ENCODE data around the gene CD82.
A peak's percentile ranks its signal among the peaks of the same experiment; 100 is the strongest.

The CD82 gene

DNA sequence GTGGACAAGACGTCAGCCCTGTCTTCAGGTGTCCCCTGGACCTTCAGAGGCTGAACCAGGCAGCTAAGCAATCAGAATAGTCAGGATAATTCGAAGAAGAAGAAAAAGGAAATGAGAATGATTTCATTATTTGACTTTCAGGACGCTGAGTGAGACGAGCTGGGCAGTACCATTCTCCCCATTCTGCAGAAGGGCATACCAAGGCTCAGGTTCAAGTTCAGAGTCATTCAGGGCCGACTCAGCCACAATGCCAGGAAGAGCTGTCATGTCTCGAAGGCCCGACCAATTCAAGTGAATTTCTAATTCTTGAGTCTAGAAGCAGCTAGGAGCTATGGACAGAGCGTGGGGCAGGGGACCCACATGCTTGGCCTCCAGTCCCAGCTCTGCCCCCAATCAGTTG, 33.8 kb upstream of the CD82 start:
- TF ChIP-seq POU2F2 (IDR thresholded peaks at IDR 0.05; ENCODE audit: low read depth, low read length): no peak
- 0 out of 2 replicates have a peak, but pooled peaks have one; percentile 7 for TF ChIP-seq SPI1 (IDR thresholded peaks at IDR 0.05; ENCODE audit: low read depth, low read length)
- FAIRE-seq: no peak
- DNase-seq (ENCODE audit: insufficient read length, low spot score): no peak

DNA sequence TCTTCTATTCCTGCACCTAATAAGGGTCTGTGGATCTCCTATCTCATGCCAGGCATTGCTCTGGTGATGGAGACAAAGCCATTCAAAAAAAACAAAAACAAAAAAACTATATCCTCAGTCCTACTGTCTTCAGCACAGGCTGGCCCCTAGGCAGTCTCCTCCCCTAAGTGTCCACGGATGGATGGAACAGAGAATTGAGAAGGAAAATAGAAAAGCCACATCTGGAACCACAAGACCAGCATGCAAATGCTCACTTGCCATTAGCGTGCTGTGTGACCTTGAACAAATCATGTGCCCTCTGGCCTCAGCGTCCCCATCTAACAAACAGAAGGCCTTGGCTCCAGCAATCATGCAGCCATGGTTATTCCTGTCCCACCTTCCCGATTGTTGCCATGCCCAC, 32.7 kb upstream of the CD82 start:
- no peak for FAIRE-seq

DNA sequence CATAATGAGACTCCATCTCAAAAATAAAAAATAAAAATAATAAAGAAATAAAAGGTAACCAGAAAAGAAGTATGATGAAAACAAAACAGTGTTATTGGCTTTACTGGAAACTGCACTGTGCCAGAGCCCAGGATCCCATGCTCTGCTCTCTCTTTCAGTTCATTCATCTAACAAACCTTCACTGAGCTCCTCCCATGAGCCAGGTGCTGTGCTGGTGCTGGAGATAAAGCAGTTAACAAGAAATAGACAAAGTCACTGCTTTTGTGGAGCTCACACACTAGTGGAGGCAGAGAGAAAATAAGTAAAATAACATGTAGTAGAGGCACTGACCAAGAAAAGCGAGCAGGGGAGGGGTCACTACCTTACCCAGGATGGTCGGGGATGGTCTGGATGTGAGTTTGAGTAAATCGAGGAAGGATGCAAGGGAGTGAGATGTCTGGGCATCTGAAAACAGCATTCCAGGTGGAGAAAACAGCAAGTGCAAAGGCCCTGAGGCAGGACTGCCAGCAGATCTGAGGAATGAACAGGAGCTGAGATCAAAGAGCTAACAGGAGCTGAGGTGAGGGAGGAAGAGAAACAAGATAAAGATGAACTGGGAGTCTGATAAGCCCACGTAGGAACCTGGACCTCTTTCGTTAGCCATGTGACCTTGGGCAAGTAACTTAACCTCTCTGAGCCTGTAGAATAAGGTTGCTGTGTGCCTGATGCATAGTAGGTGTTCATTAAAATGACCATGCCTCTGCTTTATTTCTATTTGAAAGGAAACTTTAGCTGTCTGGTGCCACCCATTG, 31.3 kb upstream of the CD82 start:
- no peak for FAIRE-seq
- TF ChIP-seq POLR2AphosphoS5 (IDR thresholded peaks at IDR 0.05; ENCODE audit: low read depth, low read length): no peak
- TF ChIP-seq PAX5 (IDR thresholded peaks at IDR 0.05; ENCODE audit: insufficient read depth, low read length, severe bottlenecking): no peak
- no peak for TF ChIP-seq TAF1 (IDR thresholded peaks at IDR 0.05; ENCODE audit: low read depth, low read length)
- no peak for TF ChIP-seq POU2F2 (IDR thresholded peaks at IDR 0.05; ENCODE audit: low read depth, low read length)
- TF ChIP-seq SPI1 (IDR thresholded peaks at IDR 0.05; ENCODE audit: low read depth, low read length): no peak
- no peak for TF ChIP-seq POLR2A (IDR thresholded peaks at IDR 0.05; ENCODE audit: low read depth, low read length)

More for the DNA sequence above, 32.7 kb upstream of the CD82 start:
- DNase-seq (ENCODE audit: insufficient read length, low spot score): no peak
- no peak for TF ChIP-seq POU2F2 (IDR thresholded peaks at IDR 0.05; ENCODE audit: low read depth, low read length)
- TF ChIP-seq SPI1 (IDR thresholded peaks at IDR 0.05; ENCODE audit: low read depth, low read length): no peak
- TF ChIP-seq POLR2AphosphoS5 (IDR thresholded peaks at IDR 0.05; ENCODE audit: low read depth, low read length): no peak
- TF ChIP-seq TAF1 (IDR thresholded peaks at IDR 0.05; ENCODE audit: low read depth, low read length): no peak
- TF ChIP-seq PAX5 (IDR thresholded peaks at IDR 0.05; ENCODE audit: insufficient read depth, low read length, severe bottlenecking): no peak
- TF ChIP-seq POLR2A (IDR thresholded peaks at IDR 0.05; ENCODE audit: low read depth, low read length): no peak

DNA sequence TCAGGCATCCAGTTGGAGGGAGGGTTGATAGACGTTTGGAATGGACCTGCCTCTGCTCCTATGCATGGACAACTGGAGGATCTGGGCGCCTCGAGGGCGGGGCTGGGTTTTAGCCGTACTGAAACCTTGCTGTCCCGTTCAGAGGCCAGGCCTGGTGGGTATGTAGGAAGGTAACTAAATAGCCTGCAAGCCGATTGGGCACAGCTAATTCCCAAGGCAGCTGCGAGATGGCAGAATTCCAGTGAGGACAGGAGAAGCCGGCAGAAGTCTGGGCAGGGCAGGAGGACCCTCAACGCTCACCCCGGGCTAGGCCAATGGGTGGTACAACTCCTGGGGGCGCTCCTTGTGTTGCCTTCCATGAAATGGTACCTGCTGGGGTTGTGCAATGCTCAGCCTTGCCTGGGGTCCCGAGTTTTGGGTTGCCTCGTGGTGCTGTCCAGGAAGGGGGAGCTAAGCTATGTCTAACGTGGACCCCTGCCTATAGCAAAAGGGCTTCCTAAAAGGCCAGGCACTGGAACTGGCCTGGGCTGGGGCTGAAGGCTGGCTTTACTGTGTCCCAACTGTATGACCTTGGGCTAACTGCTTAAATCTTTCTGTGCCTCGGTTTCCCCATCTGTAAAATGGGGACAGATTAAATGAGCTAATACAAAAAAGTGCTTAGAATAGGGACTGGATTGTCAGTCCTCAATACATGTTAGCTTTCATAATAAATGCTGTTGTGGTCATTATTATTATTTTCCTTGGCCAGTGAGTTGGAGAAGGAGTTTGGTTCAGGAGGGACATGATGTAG, 30.1 kb upstream of the CD82 start:
- no peak for TF ChIP-seq POLR2A (IDR thresholded peaks at IDR 0.05; ENCODE audit: low read depth, low read length)
- TF ChIP-seq POLR2AphosphoS5 (IDR thresholded peaks at IDR 0.05; ENCODE audit: low read depth, low read length): no peak
- TF ChIP-seq PAX5 (IDR thresholded peaks at IDR 0.05; ENCODE audit: insufficient read depth, low read length, severe bottlenecking): no peak
- no peak for TF ChIP-seq TAF1 (IDR thresholded peaks at IDR 0.05; ENCODE audit: low read depth, low read length)
- TF ChIP-seq SPI1 (IDR thresholded peaks at IDR 0.05; ENCODE audit: low read depth, low read length): no peak
- TF ChIP-seq POU2F2 (IDR thresholded peaks at IDR 0.05; ENCODE audit: low read depth, low read length): no peak
- DNase-seq (ENCODE audit: insufficient read length, low spot score) (no peak), FAIRE-seq (no peak)

More for the DNA sequence above, 31.3 kb upstream of the CD82 start:
- no peak for DNase-seq (ENCODE audit: insufficient read length, low spot score)

- TF ChIP-seq TAF1 (IDR thresholded peaks at IDR 0.05; ENCODE audit: low read depth, low read length) (no peak), PAX5 (IDR thresholded peaks at IDR 0.05; ENCODE audit: insufficient read depth, low read length, severe bottlenecking) (no peak), POLR2A (IDR thresholded peaks at IDR 0.05; ENCODE audit: low read depth, low read length) (no peak), POU2F2 (IDR thresholded peaks at IDR 0.05; ENCODE audit: low read depth, low read length) (no peak), POLR2AphosphoS5 (IDR thresholded peaks at IDR 0.05; ENCODE audit: low read depth, low read length) (no peak), SPI1 (IDR thresholded peaks at IDR 0.05; ENCODE audit: low read depth, low read length) (no peak)
- FAIRE-seq: no peak
- no peak for DNase-seq (ENCODE audit: insufficient read length, low spot score)
These were observed 28.5 kb upstream of the CD82 start for GRCh38 chr11:44536788-44537516.

GRCh38 chr11:44537679-44538078, 27.8 kb upstream of the CD82 start:
- TF ChIP-seq TAF1 (IDR thresholded peaks at IDR 0.05; ENCODE audit: low read depth, low read length): no peak
- TF ChIP-seq PAX5 (IDR thresholded peaks at IDR 0.05; ENCODE audit: insufficient read depth, low read length, severe bottlenecking): no peak
- TF ChIP-seq SPI1 (IDR thresholded peaks at IDR 0.05; ENCODE audit: low read depth, low read length): no peak
- no peak for TF ChIP-seq POLR2AphosphoS5 (IDR thresholded peaks at IDR 0.05; ENCODE audit: low read depth, low read length)
- no peak for TF ChIP-seq POLR2A (IDR thresholded peaks at IDR 0.05; ENCODE audit: low read depth, low read length)
- no peak for TF ChIP-seq POU2F2 (IDR thresholded peaks at IDR 0.05; ENCODE audit: low read depth, low read length)
- no peak for DNase-seq (ENCODE audit: insufficient read length, low spot score)
- FAIRE-seq: no peak

GRCh38 chr11:44538375-44539054, 26.9 kb upstream of the CD82 start:
- TF ChIP-seq TAF1 (IDR thresholded peaks at IDR 0.05; ENCODE audit: low read depth, low read length): no peak
- no peak for TF ChIP-seq SPI1 (IDR thresholded peaks at IDR 0.05; ENCODE audit: low read depth, low read length)
- TF ChIP-seq POU2F2 (IDR thresholded peaks at IDR 0.05; ENCODE audit: low read depth, low read length): no peak
- TF ChIP-seq POLR2AphosphoS5 (IDR thresholded peaks at IDR 0.05; ENCODE audit: low read depth, low read length): no peak
- no peak for TF ChIP-seq POLR2A (IDR thresholded peaks at IDR 0.05; ENCODE audit: low read depth, low read length)
- TF ChIP-seq PAX5 (IDR thresholded peaks at IDR 0.05; ENCODE audit: insufficient read depth, low read length, severe bottlenecking): no peak
- FAIRE-seq: peak; percentile 95
- peak; percentile 81 for DNase-seq (ENCODE audit: insufficient read length, low spot score)

GRCh38 chr11:44539971-44540370, 25.5 kb upstream of the CD82 start:
- FAIRE-seq: no peak
- DNase-seq (ENCODE audit: insufficient read length, low spot score): no peak
- TF ChIP-seq POLR2AphosphoS5 (IDR thresholded peaks at IDR 0.05; ENCODE audit: low read depth, low read length) (no peak), POU2F2 (IDR thresholded peaks at IDR 0.05; ENCODE audit: low read depth, low read length) (no peak), PAX5 (IDR thresholded peaks at IDR 0.05; ENCODE audit: insufficient read depth, low read length, severe bottlenecking) (no peak), POLR2A (IDR thresholded peaks at IDR 0.05; ENCODE audit: low read depth, low read length) (no peak), TAF1 (IDR thresholded peaks at IDR 0.05; ENCODE audit: low read depth, low read length) (no peak), SPI1 (IDR thresholded peaks at IDR 0.05; ENCODE audit: low read depth, low read length) (no peak)
